ENCODE results near the gene KIZ. TPM values are rescaled to one million over a fixed set of nuclear protein-coding genes. Genes with fewer than 3 reads are reported as not detected.

Gene KIZ
- total and polyA plus RNA-seq, 2 experiments from 2014 or later: 13.5 to 15.4 TPM

DNA sequence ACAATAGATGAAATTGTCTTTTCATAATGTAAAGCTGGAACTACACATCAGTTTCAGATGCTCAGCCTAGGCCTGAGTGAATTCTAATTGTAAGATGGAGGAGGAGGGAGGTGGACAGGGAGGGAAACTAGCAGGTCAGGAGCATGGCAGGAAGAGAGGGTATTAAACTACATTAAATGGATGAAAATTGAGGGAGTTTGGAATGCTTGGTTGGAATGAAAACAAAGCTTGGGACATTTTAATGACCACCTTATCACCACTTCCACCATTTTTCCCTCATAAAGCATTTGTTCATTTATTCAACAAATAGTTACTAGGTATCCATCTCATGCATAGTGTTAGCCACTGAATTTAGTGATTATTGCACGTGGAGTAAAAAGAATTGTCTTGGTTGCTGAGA is 65.0 kb downstream of the KIZ start:
- Histone ChIP-seq H3K9me3 (ENCODE audit: low read depth) (no peaks in the 10 kb centered on the region), H3K27me3 (no peaks in the 10 kb centered on the region), H3K36me3 (replicated peaks; ENCODE audit: insufficient read depth, low read depth) (no peaks in the 10 kb centered on the region), H4K20me1 (ENCODE audit: insufficient read depth, poor library complexity, severe bottlenecking) (no peaks in the 10 kb centered on the region), H3K4me2 (no peak overlapping the region), H2AFZ (no peak overlapping the region), H3K79me2 (no peaks in the 10 kb centered on the region), H3K4me1 (ENCODE audit: insufficient read depth) (peaks cover 6% of the 10 kb centered on the region), H3K4me3 (no peak overlapping the region), H3K27ac (no peak overlapping the region), H3K9me2 (replicated peaks; ENCODE audit: insufficient read depth) (no peaks in the 10 kb centered on the region)
- no peak for DNase-seq (ENCODE audit: low spot score)
- TF ChIP-seq, protein P1, sequence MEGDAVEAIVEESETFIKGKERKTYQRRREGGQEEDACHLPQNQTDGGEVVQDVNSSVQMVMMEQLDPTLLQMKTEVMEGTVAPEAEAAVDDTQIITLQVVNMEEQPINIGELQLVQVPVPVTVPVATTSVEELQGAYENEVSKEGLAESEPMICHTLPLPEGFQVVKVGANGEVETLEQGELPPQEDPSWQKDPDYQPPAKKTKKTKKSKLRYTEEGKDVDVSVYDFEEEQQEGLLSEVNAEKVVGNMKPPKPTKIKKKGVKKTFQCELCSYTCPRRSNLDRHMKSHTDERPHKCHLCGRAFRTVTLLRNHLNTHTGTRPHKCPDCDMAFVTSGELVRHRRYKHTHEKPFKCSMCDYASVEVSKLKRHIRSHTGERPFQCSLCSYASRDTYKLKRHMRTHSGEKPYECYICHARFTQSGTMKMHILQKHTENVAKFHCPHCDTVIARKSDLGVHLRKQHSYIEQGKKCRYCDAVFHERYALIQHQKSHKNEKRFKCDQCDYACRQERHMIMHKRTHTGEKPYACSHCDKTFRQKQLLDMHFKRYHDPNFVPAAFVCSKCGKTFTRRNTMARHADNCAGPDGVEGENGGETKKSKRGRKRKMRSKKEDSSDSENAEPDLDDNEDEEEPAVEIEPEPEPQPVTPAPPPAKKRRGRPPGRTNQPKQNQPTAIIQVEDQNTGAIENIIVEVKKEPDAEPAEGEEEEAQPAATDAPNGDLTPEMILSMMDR (IDR thresholded peaks at IDR 0.05; ENCODE audit: poor library complexity): no peak
- TF ChIP-seq EZH2phosphoT487 (IDR thresholded peaks at IDR 0.05; ENCODE audit: low read depth, severe bottlenecking, unreplicated experiment) (no peak), EZH2 (IDR thresholded peaks at IDR 0.05; ENCODE audit: borderline replicate concordance) (no peak)
- WGBS (ENCODE audit: low lambda C conversion rate, missing lambda C conversion rate): 43% methylated on average over 1 of the region's 1 CpG

DNA sequence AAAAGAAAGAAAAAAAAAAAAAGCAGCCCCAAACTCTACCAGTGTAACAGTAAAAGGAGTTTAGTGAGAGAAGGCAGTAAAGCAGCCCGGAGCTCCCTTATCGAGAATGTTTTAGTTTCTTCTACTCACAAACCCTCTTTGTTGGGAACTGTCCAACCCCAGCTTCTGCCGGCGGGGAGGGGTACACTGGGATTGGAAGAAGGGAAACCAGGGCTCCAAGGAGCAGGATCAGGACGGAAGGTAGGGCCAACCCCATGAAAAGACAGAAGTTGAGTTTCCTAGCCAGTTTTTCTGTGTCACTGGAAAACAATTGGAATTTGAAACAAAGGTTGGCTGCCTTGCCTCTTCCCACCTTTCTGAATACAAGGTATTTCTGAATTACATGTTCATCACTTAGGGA is 66.0 kb downstream of the KIZ start:
- no peaks in the 10 kb centered on the region for H3K79me2 ChIP-seq
- WGBS (ENCODE audit: low lambda C conversion rate, missing lambda C conversion rate): 15% methylated on average over 5 of the region's 5 CpGs
- H2AFZ ChIP-seq: no peak overlapping the region
- H3K36me3 ChIP-seq (replicated peaks; ENCODE audit: insufficient read depth, low read depth): no peaks in the 10 kb centered on the region
- H3K27me3 ChIP-seq: no peaks in the 10 kb centered on the region
- peak overlapping the region; percentile 33 for H3K4me2 ChIP-seq
- TF ChIP-seq, protein P1 (IDR thresholded peaks at IDR 0.05; ENCODE audit: poor library complexity): no peak
- TF ChIP-seq EZH2 (IDR thresholded peaks at IDR 0.05; ENCODE audit: borderline replicate concordance): no peak
- no peak for TF ChIP-seq EZH2phosphoT487 (IDR thresholded peaks at IDR 0.05; ENCODE audit: low read depth, severe bottlenecking, unreplicated experiment)
- peak; percentile 12 for DNase-seq (ENCODE audit: low spot score)
- H3K9me2 ChIP-seq (replicated peaks; ENCODE audit: insufficient read depth): no peaks in the 10 kb centered on the region
- H3K27ac ChIP-seq: no peak overlapping the region
- H4K20me1 ChIP-seq (ENCODE audit: insufficient read depth, poor library complexity, severe bottlenecking): no peaks in the 10 kb centered on the region
- no peak overlapping the region for H3K4me3 ChIP-seq
- peaks cover 6% of the 10 kb centered on the region for H3K4me1 ChIP-seq (ENCODE audit: insufficient read depth)
- no peaks in the 10 kb centered on the region for H3K9me3 ChIP-seq (ENCODE audit: low read depth)

DNA sequence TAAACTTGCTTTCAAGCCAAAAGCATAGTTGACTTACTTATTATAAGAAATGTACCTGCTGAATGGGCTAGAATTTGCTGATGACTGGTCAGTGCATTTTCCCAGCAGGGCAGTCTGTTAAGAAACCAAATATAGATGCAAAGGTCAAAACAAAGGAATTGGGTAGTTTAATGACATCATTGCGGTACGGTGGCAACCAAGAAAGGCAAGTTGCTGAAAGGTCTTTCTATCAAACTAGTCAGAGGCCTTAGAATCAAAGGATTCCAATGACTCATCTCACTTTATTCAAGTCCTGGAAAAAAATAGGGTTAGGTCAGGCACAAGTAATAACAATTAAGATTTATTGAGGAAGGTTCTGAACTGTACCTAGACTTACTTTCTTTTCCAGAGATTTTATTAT is 76.4 kb downstream of the KIZ start:
- TF ChIP-seq EZH2phosphoT487 (IDR thresholded peaks at IDR 0.05; ENCODE audit: low read depth, severe bottlenecking, unreplicated experiment): no peak
- no peak for TF ChIP-seq EZH2 (IDR thresholded peaks at IDR 0.05; ENCODE audit: borderline replicate concordance)
- TF ChIP-seq, protein P1 (IDR thresholded peaks at IDR 0.05; ENCODE audit: poor library complexity): no peak
- WGBS (ENCODE audit: low lambda C conversion rate, missing lambda C conversion rate): 79% methylated on average over 2 of the region's 2 CpGs

More for the DNA sequence above, 76.4 kb downstream of the KIZ start:
- Histone ChIP-seq H3K79me2 (no peaks in the 10 kb centered on the region), H3K27ac (no peak overlapping the region), H3K9me2 (replicated peaks; ENCODE audit: insufficient read depth) (no peaks in the 10 kb centered on the region), H3K27me3 (no peaks in the 10 kb centered on the region), H3K36me3 (replicated peaks; ENCODE audit: insufficient read depth, low read depth) (no peaks in the 10 kb centered on the region), H3K4me3 (no peak overlapping the region), H3K4me2 (no peak overlapping the region), H4K20me1 (ENCODE audit: insufficient read depth, poor library complexity, severe bottlenecking) (no peaks in the 10 kb centered on the region), H3K9me3 (ENCODE audit: low read depth) (no peaks in the 10 kb centered on the region), H3K4me1 (ENCODE audit: insufficient read depth) (no peaks in the 10 kb centered on the region), H2AFZ (no peak overlapping the region)
- no peak for DNase-seq (ENCODE audit: low spot score)
